T1000 (cell line): Measurements from ENCODE around the gene ZSWIM7.
A peak's percentile ranks its signal among the peaks of the same experiment; 100 is the strongest.
"Not testable (repeated sequence)": the region's sequence is repeated elsewhere in the genome, so short reads cannot be mapped to it uniquely, and the experiment has no call there.

Source experiments
- DNase-seq: peaks from one replicate; lab custom pipeline; 2025; ENCODE audit warnings: mixed read lengths; lab: John Stamatoyannopoulos, UW

The ZSWIM7 gene

DNA sequence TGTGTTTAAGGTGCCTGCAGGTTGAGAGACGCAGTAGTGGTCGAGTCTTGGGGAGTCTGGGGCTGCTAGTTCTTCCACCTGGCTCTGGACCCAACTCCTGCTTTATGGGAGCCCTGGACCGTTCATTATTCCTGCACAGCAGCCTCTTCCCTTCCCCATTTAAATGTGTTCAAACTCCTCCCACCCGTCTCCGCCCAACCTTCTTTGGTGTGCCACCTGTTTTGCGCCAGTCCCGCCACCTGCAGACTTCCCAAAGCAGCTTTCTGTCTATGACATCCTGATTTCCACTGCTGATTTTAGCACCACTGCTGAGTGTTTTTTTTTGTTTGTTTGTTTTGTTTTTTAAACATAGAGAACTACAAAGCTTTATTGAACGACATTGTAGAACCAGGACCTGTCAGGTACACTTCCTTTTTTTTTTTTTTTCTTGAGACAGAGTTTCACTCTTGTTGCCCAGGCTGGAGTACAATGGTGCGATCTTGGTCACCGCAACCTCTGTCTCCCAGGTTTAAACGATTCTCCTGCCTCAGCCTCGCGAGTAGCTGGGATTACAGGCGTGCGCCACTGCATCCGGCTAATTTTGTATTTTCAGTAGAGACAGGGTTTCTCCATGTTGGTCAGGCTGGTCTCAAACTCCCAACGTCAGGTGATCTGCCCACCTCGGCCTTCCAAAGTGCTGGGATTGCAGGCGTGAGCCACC is 41.7 kb downstream of the ZSWIM7 start:
- no peak for DNase-seq

DNA sequence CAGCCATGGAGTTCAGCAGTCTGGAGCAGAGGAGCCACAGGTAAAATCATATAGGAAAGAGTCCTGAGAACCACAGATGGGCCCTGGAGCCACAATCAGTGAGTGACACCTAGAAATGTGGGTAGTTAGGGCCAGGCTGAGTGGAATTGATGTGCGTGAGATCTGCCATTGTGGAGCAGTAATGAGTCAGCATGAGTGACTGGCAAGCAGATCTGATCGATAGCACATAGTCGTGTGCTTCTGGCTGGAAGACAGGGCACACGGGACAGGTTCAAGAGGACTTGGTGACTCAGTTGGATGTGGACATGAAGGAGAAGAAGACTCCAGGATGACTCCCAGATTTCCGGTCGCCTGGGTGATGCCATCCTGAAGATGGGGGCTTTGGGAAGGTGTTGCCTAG is 42.3 kb downstream of the ZSWIM7 start:
- no peak for DNase-seq

DNA sequence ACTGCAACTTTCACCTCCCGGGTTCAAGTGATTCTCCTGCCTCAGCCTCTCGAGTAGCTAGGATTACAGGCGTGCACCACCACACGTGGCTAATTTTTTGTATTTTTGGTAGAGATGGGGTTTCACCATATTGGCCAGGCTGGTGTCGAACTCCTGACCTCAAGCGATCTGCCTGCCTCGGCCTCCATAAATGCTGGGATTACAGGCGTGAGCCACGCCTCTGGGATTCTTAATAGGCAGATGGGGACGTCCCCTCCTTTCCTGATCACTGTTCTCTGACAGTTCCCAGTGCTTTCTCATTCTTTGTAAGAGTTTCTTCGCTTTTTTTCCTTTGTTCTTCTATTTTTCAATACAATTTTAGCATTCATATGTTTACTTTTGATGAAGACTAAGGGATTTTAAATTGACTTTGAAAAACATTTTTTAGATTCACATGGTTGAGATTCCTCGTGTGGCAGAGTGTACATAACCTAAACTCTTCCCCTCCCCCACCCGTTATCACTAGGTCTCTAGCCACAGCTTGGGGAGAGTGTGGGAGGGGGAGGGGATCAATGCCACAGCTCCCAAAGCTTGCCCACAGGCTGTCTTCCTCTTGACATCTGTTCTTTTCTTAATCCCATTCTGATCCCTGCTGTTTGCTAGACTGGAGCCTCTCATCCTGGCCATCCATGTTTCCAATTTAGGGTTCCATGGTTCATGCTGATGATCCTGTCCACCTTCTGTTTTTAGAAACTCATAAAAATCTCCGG is 43.5 kb downstream of the ZSWIM7 start:
- no peak for DNase-seq

DNA sequence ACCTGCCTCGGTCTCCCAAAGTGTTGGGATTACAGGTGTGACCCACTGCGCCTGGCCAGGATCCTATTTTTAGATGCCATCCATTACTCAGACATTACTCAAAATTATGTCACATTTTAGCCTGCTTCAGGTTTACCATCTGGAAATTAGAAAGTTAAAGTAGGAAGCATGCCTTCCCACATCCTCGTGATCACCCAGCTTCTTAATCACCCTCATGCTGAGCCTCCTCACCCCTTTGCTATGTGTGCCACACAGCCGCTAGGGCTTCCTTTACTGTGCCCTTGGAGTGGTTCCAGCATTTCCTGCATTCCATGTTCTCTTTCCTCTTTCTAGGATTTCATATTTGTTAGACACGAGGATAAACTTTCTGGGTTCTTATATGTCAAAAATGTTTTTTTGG is 45.3 kb downstream of the ZSWIM7 start:
- DNase-seq, result peak; percentile 71

DNA sequence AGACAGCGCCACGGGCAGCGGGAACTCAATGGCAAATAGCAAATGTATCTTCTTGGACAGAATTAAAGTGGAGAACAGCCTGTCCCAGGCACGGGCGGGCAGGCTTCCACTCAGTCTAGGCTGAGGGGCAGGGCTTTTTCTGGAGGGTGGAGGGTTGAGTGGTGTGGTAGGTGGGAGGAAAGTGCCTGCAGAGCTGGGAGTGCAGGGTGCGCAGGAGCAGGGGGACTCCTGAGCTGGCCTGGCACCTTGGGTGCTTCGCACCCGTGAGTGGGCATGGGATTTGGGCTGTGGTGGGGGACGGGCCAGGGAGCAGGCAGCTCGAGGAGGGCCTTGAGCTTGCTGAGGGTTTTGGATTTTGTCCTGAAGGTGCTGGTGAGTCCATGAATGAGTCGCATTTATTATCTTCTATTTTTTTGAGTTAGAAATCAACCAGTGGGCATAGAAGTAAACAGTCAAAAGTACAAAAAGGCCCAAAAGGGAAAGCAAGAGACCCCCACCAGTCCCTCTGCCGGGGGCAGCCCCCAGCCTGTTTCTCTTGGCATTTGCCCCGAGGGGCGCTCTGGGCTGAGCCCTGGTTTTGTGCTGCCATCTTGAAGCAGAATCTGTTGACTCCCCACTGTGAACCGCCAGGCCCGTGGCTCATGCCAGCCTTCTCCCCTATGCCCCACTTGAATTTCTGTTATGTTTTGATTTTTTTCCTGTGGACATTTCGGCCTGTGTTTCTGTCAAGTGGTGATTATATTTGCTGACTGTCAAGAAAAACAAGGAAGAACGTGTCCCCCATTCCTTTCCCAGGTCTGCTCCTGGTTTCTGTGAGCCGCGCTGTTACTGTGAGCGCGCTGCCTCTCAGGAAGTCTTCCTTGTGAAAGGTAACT is 46.4 kb downstream of the ZSWIM7 start:
- no peak for DNase-seq

DNA sequence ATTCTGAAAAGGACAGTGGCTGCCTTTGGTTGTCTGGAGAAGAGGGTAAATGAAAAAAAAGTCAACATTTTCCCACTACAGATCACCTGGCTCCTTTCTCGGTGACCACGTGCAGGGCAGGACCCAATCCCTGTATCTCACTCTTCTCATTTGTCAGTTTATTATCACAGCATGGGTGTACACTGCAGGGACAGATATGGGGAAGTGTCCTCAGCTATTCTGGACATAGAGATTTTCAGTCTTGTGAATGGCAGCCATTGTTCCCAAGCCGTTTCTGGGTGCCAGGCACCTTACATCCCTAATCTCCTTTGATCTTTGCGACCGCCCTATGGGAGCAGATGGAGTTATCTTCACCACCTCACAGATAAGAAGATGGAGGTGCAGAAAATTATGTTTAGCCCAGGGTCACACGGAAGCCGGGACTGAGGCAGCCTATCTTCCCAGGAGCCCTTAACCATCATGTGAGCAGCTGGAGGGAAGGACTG is 47.4 kb downstream of the ZSWIM7 start:
- DNase-seq, result no peak

DNA sequence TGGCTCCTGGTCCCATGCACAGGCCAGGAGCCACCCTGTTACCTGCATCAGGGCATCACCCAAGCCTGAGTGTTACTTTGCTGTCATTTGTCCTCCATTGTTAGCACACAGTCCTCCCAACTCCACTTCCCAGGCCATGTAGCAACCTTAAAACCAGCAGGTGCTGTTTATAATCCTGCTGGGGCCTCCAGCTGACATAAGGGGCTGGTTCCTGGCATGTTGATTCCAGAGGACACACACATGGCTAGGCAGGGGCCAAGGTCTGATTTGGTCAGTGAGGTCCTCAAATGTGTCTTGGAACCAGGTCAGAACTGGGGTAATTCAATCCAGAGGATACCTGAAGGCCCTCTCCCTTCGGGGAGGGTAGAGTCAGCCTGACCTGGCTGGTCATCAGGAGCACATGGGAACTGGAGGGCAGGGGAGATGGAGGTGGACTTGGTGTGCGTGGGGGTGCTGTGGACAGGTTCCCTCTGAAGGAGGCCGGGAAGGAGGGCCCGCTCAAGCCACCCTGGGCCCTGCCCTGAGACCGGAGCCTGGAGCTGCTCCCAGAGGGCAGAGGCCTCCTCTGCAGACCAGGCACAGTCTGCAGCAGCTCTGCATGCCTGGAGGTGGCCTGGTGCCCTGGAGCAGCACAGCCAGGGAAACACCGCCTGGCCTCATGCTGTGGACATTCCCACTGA is 48.0 kb downstream of the ZSWIM7 start:
- DNase-seq, result no peak

DNA sequence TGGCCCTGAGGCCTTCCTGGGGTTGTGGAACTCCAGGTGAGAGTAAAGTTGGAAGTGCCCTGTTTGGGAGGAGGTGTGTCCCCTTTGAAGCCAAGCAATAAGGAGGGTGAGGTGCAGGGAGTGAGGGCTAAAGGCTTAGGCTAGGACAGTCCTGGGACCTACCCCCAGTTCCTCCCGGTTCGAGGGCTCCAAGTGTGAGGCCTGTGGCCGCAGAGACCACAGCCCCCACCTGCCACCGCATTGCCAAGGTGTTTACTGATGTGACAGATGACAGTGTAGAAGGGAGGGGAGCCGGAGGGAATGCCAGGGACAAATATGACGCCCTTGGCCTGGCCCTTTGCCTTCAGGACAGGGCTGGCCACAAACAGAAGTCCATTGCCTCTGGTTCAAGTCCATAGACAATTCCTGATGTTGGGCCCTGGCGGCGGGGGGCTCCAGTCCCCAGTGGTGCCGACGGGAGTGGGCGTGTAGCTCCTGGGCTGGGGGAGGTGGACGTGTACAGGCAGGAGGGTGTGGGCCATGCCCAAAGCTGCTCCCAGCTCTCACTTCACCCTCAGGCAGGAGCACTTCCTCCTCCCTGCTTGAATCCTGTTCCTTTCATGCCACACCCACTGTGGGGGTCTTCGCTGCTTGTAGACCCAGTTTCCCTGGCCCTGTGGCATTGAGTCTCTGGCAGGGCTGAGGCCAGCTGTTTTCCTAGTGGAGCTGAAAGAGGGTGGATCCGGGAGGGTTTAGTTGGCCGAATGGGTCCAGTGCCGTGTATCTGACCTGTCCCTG is 51.3 kb downstream of the ZSWIM7 start:
- DNase-seq, result no peak

DNA sequence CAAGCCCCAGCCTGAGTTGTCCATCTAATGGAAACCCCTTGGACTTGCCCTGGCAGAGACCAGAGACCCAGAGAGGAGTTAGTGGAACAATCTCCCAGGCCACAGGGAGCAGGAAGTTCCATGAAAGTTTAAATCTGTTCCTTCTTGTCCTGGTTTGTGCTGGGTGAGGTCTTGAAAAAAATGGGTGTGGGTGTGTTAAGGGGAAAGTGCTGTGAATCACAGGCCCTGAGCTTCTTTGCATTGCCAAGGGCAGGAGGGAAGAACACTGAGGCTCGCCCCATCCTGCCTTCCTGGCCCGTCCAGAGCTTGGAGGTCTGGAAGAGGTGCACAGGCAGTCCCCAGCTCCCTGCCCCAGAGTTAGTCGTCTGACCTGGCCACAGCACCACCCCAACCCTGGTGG is 52.2 kb downstream of the ZSWIM7 start:
- DNase-seq, result no peak

DNA sequence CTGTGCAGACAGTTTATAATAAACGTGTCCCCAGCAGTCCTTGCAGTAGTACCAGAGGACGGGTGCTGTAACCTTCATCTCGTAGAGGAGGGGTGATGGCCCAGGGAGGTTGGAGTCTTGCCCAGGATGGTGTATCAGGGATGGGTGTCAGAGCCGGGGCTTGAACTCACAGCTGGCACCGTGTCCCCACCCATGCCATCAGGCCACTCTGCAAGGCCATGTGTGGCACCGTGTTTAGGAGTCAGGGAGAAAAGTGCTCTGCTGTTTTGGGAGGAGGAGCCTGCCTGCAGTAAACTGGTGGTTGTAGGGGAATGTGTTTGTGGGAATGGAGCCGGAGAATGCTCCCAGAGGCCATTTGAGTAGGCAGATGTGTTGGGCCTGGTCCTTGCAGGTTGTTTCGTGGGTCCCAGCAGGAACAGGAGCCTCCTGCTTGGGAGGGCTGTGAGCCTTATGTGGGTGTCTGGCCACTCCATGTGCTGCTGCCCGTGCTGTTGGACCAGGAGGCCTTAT is 52.8 kb downstream of the ZSWIM7 start:
- DNase-seq, result no peak

DNA sequence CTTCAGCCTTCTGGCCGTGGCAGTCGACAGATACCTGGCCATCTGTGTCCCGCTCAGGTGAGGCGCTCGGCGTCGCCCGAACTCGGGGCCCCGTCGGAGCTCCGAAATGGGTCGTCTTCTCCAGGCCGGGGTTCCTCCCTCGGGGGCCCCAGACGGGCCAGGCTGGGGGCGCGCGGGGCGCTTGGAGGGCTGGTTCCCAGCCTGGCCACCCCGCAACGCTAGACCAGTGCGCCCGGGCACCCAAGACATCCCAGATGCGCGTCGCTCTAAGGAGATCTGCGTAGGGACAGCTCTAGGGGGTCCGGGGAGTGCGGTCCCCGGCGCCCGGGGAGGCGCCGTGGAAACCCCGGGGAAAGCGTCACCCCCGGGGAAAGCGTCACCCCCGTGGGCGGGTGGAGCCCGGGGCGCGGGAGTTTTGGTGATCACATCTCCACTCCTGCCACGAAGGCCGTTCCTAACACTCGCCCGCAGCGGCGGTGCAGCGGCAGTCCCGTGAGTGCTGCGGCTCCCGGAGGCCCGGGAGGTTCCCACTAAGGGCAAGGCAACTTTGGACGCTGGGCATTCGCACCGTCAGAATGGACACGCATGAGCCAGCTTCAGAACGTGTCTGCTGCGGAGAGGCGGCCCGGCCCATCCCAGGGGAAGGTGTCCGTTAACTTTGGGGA is 53.8 kb downstream of the ZSWIM7 start:
- DNase-seq, result no peak

DNA sequence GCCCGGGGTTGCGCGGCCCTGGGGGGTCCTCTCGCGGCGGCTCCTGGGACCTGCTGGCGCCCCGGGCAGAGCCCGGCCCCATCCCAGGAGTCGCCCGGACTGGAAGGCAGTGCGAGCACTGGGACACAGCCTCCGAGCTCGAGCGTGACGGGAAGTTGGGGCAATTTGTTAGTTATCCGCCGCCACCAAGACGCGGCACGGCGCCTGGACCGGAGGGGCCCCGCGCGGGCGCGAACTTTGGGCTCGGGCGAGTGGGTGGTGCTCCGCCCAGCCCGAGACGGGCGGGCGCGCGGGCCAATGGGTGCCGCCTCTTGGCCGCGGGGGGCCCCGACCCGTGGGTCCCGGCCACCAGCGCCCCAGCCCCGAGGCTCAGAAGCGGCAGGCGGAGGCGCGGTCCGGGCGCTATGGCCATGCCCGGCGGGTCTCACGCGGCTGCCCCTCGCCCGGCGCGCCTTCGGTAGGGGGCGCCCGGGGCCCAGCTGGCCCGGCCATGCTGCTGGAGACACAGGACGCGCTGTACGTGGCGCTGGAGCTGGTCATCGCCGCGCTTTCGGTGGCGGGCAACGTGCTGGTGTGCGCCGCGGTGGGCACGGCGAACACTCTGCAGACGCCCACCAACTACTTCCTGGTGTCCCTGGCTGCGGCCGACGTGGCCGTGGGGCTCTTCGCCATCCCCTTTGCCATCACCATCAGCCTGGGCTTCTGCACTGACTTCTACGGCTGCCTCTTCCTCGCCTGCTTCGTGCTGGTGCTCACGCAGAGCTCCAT is 54.6 kb downstream of the ZSWIM7 start, which contains the start of gene ADORA2B:
Gene ADORA2B (plus strand): TSS at position 372 of the 768 bp plus-strand sequence. CDS start 119 bp downstream, at position 491.
- DNase-seq, result peak; percentile 71

DNA sequence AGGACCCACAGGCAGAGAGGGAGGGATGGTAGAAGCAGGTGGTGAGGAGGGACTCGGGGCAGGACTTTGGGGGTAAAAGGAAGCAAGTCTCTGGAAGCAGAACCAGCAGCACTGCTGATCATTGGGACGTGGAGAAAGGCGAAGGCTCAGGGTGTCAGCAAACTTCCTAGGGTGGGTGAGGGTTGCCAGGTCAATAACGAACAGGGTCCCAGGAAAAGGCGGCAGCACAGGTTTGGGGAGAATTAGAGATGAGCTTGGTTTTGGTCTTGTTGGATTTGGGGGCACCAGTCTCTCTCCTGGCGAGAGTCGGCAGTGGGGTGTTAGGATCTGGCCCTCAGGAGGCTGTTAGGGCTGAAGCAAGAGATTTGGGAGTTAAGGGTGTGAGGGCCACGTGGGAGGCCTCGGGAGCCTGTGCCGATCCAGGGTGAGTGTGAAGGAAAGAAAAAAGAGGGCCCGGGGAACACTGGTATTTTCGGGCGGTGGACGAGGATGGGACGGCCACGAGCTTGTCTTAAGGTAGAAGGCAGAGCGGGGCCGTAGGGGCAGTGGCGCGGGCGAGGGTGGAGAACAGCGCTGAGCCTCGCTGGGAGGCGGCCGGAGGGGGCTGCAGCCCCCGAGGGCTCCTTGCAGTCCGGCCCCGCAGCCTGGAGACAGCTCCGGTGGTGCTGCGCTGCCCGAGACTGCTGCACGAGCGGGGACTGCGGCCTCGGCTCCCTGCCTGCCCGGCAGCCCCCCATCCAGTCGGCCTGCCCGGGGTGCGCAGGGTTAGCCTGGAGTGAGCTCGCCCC is 55.3 kb downstream of the ZSWIM7 start:
- DNase-seq, result no peak

DNA sequence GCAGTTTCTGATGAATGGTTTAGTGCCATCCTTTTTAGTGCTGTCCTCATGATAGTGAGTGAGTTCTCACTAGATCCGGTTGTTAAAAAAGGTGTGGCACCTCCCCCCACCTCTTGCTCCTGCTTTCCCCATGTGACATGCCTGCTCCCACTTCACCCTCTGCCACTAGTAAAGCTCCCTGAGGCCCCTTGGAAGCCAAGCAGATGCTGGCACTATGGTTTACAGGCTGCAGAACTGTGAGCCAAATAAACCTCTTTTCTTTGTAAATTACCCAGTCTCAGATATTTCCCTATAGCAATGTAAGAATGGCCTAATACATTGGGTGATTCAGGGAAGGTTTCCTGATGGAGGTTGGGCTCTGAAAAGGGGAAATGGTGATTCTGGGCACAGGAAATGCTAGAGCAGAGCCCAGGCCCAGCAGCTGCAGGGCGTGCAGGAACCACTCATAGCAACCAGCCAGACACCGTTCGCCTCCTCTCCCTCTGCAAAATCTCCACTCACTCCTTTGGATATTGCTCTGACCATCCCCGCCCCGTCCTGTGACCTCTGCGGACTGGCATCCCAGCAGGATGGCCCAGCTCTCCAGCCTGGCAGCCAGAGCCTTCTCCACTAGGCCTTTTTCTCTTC is 57.2 kb downstream of the ZSWIM7 start:
- no peak for DNase-seq

DNA sequence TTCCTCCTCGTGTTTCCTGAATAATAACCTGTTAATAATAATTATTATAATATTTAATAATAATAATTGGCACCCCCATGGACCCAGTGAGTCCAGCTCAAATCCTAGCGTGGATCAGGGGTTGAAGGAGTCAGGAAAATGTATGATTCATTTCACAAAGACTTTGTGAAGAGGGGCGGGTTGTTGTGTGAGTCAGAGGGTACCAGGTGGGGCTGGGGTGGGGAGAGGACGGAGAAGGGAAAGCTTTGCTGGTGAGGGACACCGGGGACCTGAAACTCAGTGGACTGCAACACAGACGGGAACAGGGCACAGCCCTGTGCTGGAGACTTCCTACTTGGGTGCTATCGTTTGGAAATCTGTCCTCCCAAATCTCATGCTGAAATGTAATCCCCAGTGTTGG is 57.7 kb downstream of the ZSWIM7 start:
- DNase-seq, result no peak

DNA sequence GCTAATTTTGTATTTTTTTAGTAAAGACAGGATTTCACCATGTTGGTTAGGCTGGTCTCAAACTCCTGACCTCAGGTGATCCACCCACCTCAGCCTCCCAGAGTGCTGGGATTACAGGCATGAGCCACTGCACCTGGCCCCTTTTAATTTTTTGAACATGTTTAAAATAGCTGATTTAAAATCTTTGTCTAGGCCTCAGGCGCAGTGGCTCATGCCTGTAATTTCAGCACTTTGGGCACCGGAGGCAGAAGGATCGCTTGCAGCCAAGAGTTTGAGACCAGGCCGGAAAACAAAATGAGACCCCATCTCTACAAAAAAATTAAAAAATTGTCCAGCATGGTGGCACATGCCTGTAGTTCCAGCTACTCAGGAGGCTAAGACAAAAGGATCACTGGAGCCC is 63.0 kb downstream of the ZSWIM7 start:
- DNase-seq, result not testable (repeated sequence)

DNA sequence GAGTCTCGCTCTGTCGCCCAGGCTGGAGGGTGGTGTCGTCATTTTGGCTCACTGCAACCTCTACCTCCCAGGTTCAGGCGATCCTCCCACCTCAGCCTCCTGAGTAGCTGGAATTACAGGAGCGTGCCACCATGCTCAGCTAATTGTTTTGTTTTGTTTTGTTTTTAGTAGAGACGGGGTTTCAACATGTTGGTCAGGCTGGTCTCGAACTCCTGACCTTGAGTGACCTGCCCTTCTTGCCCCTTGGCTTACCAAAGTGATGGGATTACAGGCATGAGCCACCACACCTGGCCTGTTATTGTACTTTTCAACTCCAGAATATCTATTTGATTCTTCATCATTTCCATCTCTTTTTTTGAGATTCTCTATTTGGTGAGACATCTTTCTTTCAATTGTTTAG is 63.6 kb downstream of the ZSWIM7 start:
- DNase-seq, result no peak

DNA sequence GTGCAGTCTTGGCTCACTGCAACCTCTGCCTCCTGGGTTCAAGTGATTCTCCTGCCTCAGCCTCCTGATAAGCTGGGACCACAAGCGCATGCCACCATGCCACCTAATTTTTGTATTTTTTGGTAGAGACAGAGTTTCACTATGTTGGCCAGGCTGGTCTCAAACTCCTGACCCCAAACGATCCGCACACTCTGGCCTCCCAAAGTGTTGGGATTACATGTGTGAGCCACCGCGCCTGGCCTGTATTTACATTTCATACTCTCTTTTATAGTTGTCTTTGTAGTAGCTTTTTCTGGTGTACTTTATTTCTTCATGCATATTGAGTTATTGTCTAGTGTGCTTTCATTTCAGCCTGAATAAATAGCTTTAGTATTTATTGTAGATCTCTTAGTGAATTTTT is 64.6 kb downstream of the ZSWIM7 start:
- no peak for DNase-seq
